Uterus (tissue), 2 donors: Measurements from ENCODE around the gene IFNA1.

Source experiments
- CTCF ChIP-seq, 4 experiments: fragments of 200-600 bp in 2 of 4; fragments of 450-650 bp in 2 of 4; sonication (generic) in 2 of 4; IDR thresholded peaks; one replicate each; pipeline ENCODE4 v1.5.1; 2016 to 2019; ENCODE audit warnings: antibody characterized with exemption in 4 of 4, mild to moderate bottlenecking in 2 of 4, moderate library complexity in 1 of 4
- POLR2A ChIP-seq, 2 donors: fragments of 450-650 bp; IDR thresholded peaks; one replicate each; pipeline ENCODE4 v1.6.1; 2016; ENCODE audit warnings: antibody characterized with exemption in 2 of 2, mild to moderate bottlenecking in 1 of 2, moderate library complexity in 1 of 2

- TF ChIP-seq CTCF (IDR thresholded peaks at IDR 0.05): no peak
- no peak for TF ChIP-seq POLR2A (IDR thresholded peaks at IDR 0.05)
Observed at GRCh38 chr9:21465138-21465537, 24.9 kb downstream of the IFNA1 start.
